HCT116 (cell line): ENCODE results near the gene DACT3. TPM values are rescaled to one million over a fixed set of nuclear protein-coding genes. Genes with fewer than 3 reads are reported as not detected.

ENCODE experiments used
- ATAC-seq: fragments of 200-7000 bp; cut with Tn5 transposase; 2 replicates; pipeline ENCODE4 v1.9.1; 2020; ENCODE audit warnings: mild to moderate bottlenecking, moderate library complexity
- BruUV-seq: library from RNA; stranded (reverse); fragments of 400-500 nt; replicated peaks from 2 replicates; lab custom pipeline; 2021; lab: Mats Ljungman, UMichigan
- CTCF ChIA-PET: fragments of 300-600 bp; sonication (Branson Sonifier 250); formaldehyde crosslinking; loops from one replicate; lab custom pipeline; 2021; ENCODE audit warnings: antibody characterized with exemption; lab: Charles Lee
- POLR2A ChIA-PET: fragments of 300-600, 350-600 bp; sonication (Branson Sonifier 250); formaldehyde crosslinking; loops from one replicate; lab custom pipeline; 2021; ENCODE audit warnings: antibody characterized with exemption; lab: Charles Lee
- RAD21 ChIA-PET, 2 experiments: fragments of 300-600 bp; sonication (Branson Sonifier 250); formaldehyde crosslinking; loops; one replicate each; lab custom pipeline; 2023; ENCODE audit warnings: low total read pairs in 2 of 2; ENCODE audit not compliant: uncharacterized antibody in 2 of 2, unreplicated experiment in 2 of 2, low non-redundant PET in 1 of 2; lab: Charles Lee
- DNase-seq: peaks from one replicate; pipeline ENCODE4 v3.0.0-alpha.2; 2010; ENCODE audit warnings: low read depth, low spot score
- H2AFZ ChIP-seq: fragments of 200-600 bp; shearing (Covaris generic), sonication (generic); 2 replicates; pipeline ENCODE4 v1.6.1; 2017; ENCODE audit warnings: low read depth, mixed run types, mixed read lengths, antibody characterized with exemption, low read length; ENCODE audit not compliant: poor library complexity, severe bottlenecking
- H3K27ac ChIP-seq: 2 replicates; pipeline ENCODE4 v1.5.1; 2012; ENCODE audit warnings: low read depth, low read length
- H3K27me3 ChIP-seq: fragments of 200-600 bp; sonication (generic); 2 replicates; pipeline ENCODE4 v1.6.1; 2016; ENCODE audit warnings: mixed run types, low read length, mixed read lengths; ENCODE audit not compliant: insufficient read depth
- H3K36me3 ChIP-seq, 2 experiments: fragments of 200-500 bp in 1 of 2; fragments of 200-600 bp in 1 of 2; sonication (Bioruptor generic) in 1 of 2; sonication (generic) in 1 of 2; 2 replicates each; pipeline versions ENCODE4 v1.5.1 to v1.6.1; 2014 to 2016; ENCODE audit warnings: low read length in 2 of 2, inconsistent platforms in 1 of 2, mixed read lengths in 1 of 2, mixed run types in 1 of 2; ENCODE audit not compliant: insufficient read depth in 2 of 2, control insufficient read depth in 1 of 2
- H3K4me1 ChIP-seq, 2 experiments: fragments of 200-600 bp in 1 of 2; sonication (generic) in 1 of 2; 2 replicates each; pipeline versions ENCODE4 v1.5.1 to v1.6.1; 2012 to 2017; ENCODE audit warnings: low read length in 2 of 2, inconsistent platforms in 1 of 2, mild to moderate bottlenecking in 1 of 2, mixed read lengths in 1 of 2, mixed run types in 1 of 2, moderate library complexity in 1 of 2; ENCODE audit not compliant: insufficient read depth in 2 of 2, control insufficient read depth in 1 of 2
- H3K4me2 ChIP-seq: fragments of 200-600 bp; sonication (generic); 2 replicates; pipeline ENCODE4 v1.6.1; 2017; ENCODE audit warnings: mixed run types, low read length, mixed read lengths
- H3K4me3 ChIP-seq, 2 experiments: fragments of 200-600 bp in 1 of 2; sonication (generic) in 1 of 2; replicated peaks in 1 of 2; 2 replicates each; pipeline ENCODE4 v1.5.1; 2011 to 2016; ENCODE audit warnings: low read length in 2 of 2, control low read depth in 1 of 2, low read depth in 1 of 2, mild to moderate bottlenecking in 1 of 2, mixed read lengths in 1 of 2, mixed run types in 1 of 2
- H3K79me2 ChIP-seq: fragments of 200-600 bp; sonication (generic); 2 replicates; pipeline ENCODE4 v1.6.1; 2017; ENCODE audit warnings: mild to moderate bottlenecking, mixed run types, low read length, moderate library complexity, mixed read lengths; ENCODE audit not compliant: insufficient read depth
- H3K9ac ChIP-seq: fragments of 200-600 bp; sonication (generic); 2 replicates; pipeline ENCODE4 v1.6.1; 2016; ENCODE audit warnings: low read length, mixed read lengths
- H3K9me2 ChIP-seq: fragments of 200-600 bp; sonication (generic), shearing (Covaris generic); 2 replicates; pipeline ENCODE4 v1.6.1; 2017; ENCODE audit warnings: mixed run types, mild to moderate bottlenecking, moderate library complexity; ENCODE audit not compliant: insufficient read depth
- H3K9me3 ChIP-seq, 2 experiments: fragments of 200-500 bp in 1 of 2; fragments of 200-600 bp in 1 of 2; sonication (Bioruptor generic) in 1 of 2; sonication (generic) in 1 of 2; 2 replicates each; pipeline ENCODE4 v1.6.1; 2014 to 2017; ENCODE audit warnings: low read length in 2 of 2, mixed read lengths in 2 of 2, inconsistent platforms in 1 of 2, low read depth in 1 of 2, mild to moderate bottlenecking in 1 of 2, mixed run types in 1 of 2, moderate library complexity in 1 of 2; ENCODE audit not compliant: control insufficient read depth in 1 of 2, insufficient read depth in 1 of 2
- H4K20me1 ChIP-seq: fragments of 200-600 bp; sonication (generic), shearing (Covaris generic); 2 replicates; pipeline ENCODE4 v1.6.1; 2017; ENCODE audit warnings: mixed run types, mild to moderate bottlenecking, moderate library complexity; ENCODE audit not compliant: insufficient read depth
- CBX3 ChIP-seq: IDR thresholded peaks from 2 replicates; pipeline ENCODE4 v1.6.1; 2012; ENCODE audit warnings: low read depth
- CEBPB ChIP-seq: IDR thresholded peaks from 2 replicates; pipeline ENCODE4 v1.6.1; 2012; ENCODE audit warnings: low read depth
- CTCF ChIP-seq, 3 experiments: fragments of 200-600 bp in 1 of 3; sonication (generic) in 1 of 3; IDR thresholded peaks in 2 of 3; conservative IDR thresholded peaks in 1 of 3; 2 replicates each; pipeline ENCODE4 v1.5.1; 2012 to 2017; ENCODE audit warnings: low read depth in 2 of 3, low read length in 2 of 3, antibody characterized with exemption in 1 of 3, borderline replicate concordance in 1 of 3, control low read depth in 1 of 3, mild to moderate bottlenecking in 1 of 3, mixed read lengths in 1 of 3, mixed run types in 1 of 3, moderate library complexity in 1 of 3; ENCODE audit not compliant: insufficient read depth in 1 of 3
- EGR1 ChIP-seq: IDR thresholded peaks from 2 replicates; pipeline ENCODE4 v1.6.1; 2012; ENCODE audit warnings: low read depth
- ELF1 ChIP-seq: IDR thresholded peaks from 2 replicates; pipeline ENCODE4 v1.6.1; 2012; ENCODE audit warnings: low read depth, borderline replicate concordance
- EZH2 ChIP-seq: fragments of 200-600 bp; sonication (generic); IDR thresholded peaks from 2 replicates; pipeline ENCODE4 v1.6.1; 2017; ENCODE audit warnings: antibody characterized with exemption, mixed run types
- EZH2phosphoT487 ChIP-seq: fragments of 200-600 bp; IDR thresholded peaks from 2 replicates; pipeline ENCODE4 v1.6.1; 2018; ENCODE audit warnings: antibody characterized with exemption, borderline replicate concordance
- FOSL1 ChIP-seq: IDR thresholded peaks from 2 replicates; pipeline ENCODE4 v1.6.1; 2012; ENCODE audit warnings: low read depth
- JUND ChIP-seq: IDR thresholded peaks from 2 replicates; pipeline ENCODE4 v1.6.1; 2012
- POLR2A ChIP-seq: IDR thresholded peaks from 2 replicates; pipeline ENCODE4 v1.7.0; 2011; ENCODE audit warnings: borderline replicate concordance; ENCODE audit not compliant: insufficient read depth, insufficient read length; ENCODE audit errors: extremely low read depth
- POLR2AphosphoS5 ChIP-seq: IDR thresholded peaks from 2 replicates; pipeline ENCODE4 v1.6.1; 2011; ENCODE audit warnings: mild to moderate bottlenecking, low read depth, low read length, moderate library complexity
- RAD21 ChIP-seq: IDR thresholded peaks from 2 replicates; pipeline ENCODE4 v1.6.1; 2012; ENCODE audit warnings: low read depth, mild to moderate bottlenecking
- SP1 ChIP-seq: IDR thresholded peaks from 2 replicates; pipeline ENCODE4 v1.6.1; 2012; ENCODE audit warnings: low read depth
- TCF7L2 ChIP-seq: IDR thresholded peaks from 2 replicates; pipeline ENCODE4 v1.7.0; 2011; ENCODE audit warnings: borderline replicate concordance, inconsistent platforms; ENCODE audit not compliant: insufficient read depth, insufficient read length; ENCODE audit errors: extremely low read depth
- ZBTB33 ChIP-seq: IDR thresholded peaks from 2 replicates; pipeline ENCODE4 v1.6.1; 2011; ENCODE audit warnings: mild to moderate bottlenecking, low read length, moderate library complexity; ENCODE audit not compliant: insufficient replicate concordance; ENCODE audit errors: extremely low read depth
- ZNF274 ChIP-seq: fragments of 200-500 bp; sonication (Bioruptor generic); IDR thresholded peaks from 2 replicates; pipeline ENCODE4 v1.6.1; 2014; ENCODE audit warnings: mild to moderate bottlenecking, low read depth, low read length, inconsistent platforms
- intact Hi-C: fragments of 100-400 bp; cut with micrococcal nuclease; formaldehyde crosslinking; loops from 2 replicates; pipeline ENCODE4 v1.10.0; 2022
- total RNA-seq: library from RNA; stranded (reverse); gene quantifications from one replicate; pipeline ENCODE4 v1.2.1, GENCODE V29; 2021; ENCODE audit not compliant: unreplicated experiment
- TF ChIP-seq, protein P1 (sequence below): IDR thresholded peaks from 2 replicates; pipeline ENCODE4 v1.6.1; 2012

The DACT3 gene
- total RNA-seq, 1 experiment from 2014 or later: 2.0 TPM

DNA sequence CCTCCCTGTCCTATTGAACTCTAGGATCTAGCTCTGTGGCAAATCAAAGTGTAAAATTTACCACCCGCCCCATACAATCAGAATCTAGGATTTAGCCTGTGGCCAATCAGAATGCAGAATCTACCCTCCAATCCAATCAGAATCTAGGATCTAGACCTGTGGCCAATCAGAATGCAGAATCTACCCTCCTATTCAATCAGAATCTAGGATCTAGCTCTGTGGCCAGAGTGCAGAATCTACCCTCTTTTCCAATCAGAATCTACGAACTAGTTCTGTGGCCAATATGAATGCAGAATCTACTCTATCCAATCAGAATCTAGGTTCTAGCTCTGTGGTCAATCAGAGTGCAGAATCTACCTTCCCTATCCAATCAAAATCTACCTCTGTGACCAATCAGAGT, 30.1 kb upstream of the DACT3 start:
- Histone ChIP-seq H3K36me3 (peaks cover 56 to 64% of the 10 kb centered on the region in 2 experiments), H3K27me3 (no peaks in the 10 kb centered on the region), H2AFZ (no peak overlapping the region), H3K4me2 (no peak overlapping the region), H3K4me1 (peaks cover 0 to 9% of the 10 kb centered on the region in 2 experiments; a peak in 2 of 4 replicates), H3K79me2 (peaks cover 3% of the 10 kb centered on the region; the same call in 1 of the 2 replicates), H3K9me2 (no peaks in the 10 kb centered on the region), H3K4me3 (no peak overlapping the region), H4K20me1 (peaks cover 3% of the 10 kb centered on the region; the same call in 1 of the 2 replicates), H3K9ac (no peak overlapping the region), H3K9me3 (no peaks in the 10 kb centered on the region), H3K27ac (no peak overlapping the region)
- BruUV-seq: no TSS peak
- ChIA-PET POLR2A (no interaction called here), CTCF (no interaction called here), RAD21 (no interaction called here)
- ATAC-seq (no peak), DNase-seq (no peak)
- no peak for TF ChIP-seq SP1
- TF ChIP-seq, protein P1, sequence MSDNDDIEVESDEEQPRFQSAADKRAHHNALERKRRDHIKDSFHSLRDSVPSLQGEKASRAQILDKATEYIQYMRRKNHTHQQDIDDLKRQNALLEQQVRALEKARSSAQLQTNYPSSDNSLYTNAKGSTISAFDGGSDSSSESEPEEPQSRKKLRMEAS: no peak
- TF ChIP-seq EGR1: no peak
- TF ChIP-seq JUND: no peak
- TF ChIP-seq EZH2phosphoT487: no peak
- TF ChIP-seq POLR2AphosphoS5: no peak
- TF ChIP-seq ZNF274: no peak
- no peak for TF ChIP-seq ELF1
- no peak for TF ChIP-seq EZH2
- TF ChIP-seq CTCF (IDR thresholded peaks at IDR 0.05 in 2 of 3, conservative IDR thresholded peaks at IDR 0.05 in 1 of 3; ENCODE audit: borderline replicate concordance in 1 of 3, insufficient read depth in 1 of 3, low read depth in 2 of 3, low read length in 2 of 3): no peak
- TF ChIP-seq CEBPB: no peak
- TF ChIP-seq CBX3: no peak
- TF ChIP-seq FOSL1: no peak
- TF ChIP-seq POLR2A: no peak
- TF ChIP-seq TCF7L2: no peak
- no peak for TF ChIP-seq ZBTB33
- no peak for TF ChIP-seq RAD21
- intact Hi-C loops: no loop called here
